ENCODE data around the gene REPS2.

REPS2 gene

GRCh38 chrX:17007134-17007768, 60.8 kb downstream of the REPS2 start:
- no peak for DNase-seq

- no peak for DNase-seq
These were observed 63.6 kb downstream of the REPS2 start for GRCh38 chrX:17009856-17010625.

DNA sequence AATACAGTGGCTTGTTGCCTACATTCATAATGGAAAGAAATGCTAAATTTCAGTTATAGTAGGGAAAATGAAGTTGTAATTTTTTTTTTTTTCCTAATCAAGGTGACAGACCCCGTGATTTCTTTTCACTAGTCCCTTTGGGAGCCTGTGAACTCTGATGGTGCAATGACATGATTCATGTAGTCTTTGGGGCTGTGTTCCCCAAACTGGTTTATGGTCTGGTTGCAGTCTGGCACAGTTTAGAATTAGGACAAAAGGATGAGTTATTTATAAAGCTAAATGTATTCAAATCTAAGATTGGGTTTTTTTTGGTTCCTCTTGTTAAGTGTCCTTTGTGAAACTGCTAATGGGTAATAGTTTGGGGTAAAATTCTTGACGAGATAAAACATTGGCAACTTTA, 66.0 kb downstream of the REPS2 start:
- DNase-seq: no peak

DNA sequence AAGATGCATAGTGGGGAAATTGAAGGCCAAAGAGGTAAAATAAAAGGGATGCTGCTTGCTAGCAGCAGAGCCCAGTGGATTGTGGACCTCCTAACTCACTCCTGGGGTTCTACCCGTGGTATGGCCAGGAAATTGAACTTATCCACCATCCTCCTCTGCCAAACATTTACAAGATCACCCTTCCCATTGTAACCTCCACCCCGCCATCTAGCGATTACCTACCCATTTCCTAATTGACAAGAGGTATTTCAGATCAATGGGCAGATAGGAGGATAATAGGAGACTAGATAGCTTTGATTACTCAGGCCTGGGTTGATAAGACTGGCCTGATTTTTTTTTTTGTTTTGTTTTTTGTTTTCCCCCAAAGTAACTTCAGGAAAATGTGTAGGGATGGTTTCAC, 67.8 kb downstream of the REPS2 start:
- DNase-seq: no peak

DNA sequence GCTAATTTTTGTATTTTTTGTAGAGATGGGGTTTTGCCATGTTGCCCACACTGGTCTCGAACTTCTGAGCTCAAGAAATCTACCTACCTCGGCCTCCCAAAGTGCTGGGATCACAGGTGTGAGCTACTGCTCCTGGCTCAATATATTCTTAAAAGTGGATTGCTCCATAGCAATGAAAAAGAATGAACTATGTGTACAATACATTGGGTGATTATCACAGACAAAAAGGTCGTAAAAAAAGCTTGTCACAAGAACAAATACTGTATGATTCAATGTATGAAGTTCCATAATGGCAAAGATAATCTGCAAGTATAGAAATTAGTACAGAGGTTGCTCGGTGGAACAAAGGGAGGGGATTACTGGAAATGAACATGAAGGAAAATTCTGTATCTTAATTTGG, 70.7 kb downstream of the REPS2 start:
- no peak for DNase-seq

DNA sequence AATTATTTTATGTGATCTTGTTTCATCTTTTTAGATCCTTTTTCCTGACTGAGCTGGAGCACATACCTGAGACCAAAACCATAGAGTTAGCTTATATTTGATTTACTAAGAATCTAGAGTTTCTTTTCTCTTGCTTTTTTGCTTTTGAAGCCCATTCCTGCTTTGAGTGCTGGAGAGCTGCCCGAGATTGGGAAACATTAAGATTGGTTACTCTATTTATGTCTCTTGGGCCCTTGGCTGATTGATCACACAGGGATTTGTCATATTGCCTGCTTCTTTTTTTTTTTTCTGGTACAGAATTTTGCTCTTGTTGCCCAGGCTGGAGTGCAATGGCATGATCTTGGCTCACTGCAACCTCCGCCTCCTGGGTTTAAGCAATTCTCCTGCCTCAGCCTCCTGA, 73.9 kb downstream of the REPS2 start:
- DNase-seq: no peak

DNA sequence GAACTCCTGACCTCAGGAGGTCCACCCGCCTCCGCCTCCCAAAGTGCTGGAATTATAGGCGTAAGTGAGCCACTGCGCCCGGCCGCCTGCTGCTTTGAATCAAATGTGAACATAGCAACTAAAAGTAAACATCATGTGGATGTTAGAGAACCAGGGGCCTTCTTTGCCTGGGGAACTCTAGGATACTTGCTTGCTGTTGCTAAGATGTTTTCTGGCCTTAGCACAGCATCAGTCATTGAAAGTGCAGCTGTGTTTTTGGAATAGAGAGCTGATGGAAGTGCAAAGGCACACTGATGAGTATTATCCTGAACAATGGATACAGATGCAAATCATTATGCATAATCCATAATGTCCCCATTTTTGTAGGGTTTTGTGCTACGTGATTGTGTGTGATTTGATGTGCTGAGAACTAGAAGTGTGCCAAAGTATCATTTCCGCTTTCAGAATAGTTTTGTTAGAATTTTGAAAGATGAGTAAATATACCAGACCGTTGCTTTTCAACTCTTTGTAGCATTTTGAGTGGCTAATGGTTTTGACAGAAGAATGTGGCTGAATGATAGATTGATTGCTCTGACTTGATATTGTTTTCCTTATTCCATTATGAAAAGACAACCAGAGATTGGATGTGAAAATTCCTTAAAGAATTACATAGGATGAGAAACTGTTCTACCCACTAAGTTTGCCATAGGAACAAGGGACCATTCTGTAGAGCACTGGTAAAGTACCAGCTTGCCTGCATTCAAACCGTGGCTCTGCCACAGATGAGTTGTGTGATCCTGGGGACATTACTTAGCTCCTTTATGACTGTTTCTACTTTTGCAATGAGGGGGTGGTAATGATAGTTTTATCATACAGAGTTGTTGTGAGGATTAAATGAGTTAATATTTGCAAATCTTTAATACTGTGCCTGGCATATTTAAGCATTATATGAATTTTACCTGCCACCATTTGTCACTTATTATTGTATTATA, 74.7 kb downstream of the REPS2 start:
- DNase-seq: no peak

DNA sequence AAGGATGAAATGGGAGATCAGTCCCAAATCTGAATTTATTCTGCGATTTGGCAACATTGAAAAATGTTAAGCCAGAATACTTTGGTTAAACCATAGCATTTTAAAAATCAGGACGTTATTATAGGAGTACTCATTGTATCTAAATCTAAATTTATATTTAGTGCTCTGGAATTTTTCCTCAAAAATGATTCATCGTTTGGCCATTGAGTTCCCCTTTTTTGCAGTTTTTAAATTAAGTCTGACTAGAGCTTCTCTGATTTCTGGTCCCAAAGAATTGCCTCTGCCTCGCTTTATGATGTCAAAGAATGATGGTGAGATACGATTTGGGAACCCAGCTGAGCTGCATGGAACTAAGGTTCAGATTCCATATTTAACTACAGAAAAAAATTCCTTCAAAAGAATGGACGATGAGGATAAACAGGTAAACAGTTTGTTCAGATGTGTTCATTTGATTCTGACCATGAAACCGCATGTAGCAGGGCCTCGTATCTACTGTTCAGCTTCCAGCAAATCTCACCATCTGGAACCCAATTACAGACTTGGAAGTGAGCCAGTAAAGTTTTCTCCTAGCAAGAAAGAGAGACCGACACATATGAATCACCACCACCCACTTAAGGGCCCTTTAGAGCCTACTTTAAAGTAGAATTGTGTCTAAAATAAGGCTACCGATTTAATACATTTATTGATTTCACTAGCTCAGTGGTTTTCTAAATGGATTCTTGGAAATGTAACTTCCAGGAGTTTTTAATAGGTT, 75.6 kb downstream of the REPS2 start:
- peak; percentile 34 for DNase-seq

GRCh38 chrX:17023661-17024060, 77.2 kb downstream of the REPS2 start:
- no peak for DNase-seq

DNA sequence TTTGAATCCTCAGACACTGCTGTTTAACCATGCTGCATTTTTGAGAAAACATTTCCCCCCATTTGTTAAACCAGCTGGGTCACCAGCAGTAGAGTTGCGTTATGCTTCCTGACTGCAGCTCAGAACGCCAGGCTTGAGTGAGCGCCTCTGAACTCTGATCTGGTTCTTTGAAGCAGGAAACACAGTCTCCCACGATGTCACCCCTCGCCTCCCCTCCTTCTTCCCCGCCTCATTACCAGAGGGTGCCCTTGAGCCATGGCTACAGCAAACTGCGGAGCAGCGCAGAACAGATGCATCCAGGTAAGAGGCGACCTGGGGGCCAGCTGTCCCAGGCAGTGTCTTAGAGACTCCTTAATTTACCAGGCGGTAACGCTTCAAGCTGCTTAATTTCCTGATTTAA, 78.4 kb downstream of the REPS2 start:
- peak; percentile 62 for DNase-seq

DNA sequence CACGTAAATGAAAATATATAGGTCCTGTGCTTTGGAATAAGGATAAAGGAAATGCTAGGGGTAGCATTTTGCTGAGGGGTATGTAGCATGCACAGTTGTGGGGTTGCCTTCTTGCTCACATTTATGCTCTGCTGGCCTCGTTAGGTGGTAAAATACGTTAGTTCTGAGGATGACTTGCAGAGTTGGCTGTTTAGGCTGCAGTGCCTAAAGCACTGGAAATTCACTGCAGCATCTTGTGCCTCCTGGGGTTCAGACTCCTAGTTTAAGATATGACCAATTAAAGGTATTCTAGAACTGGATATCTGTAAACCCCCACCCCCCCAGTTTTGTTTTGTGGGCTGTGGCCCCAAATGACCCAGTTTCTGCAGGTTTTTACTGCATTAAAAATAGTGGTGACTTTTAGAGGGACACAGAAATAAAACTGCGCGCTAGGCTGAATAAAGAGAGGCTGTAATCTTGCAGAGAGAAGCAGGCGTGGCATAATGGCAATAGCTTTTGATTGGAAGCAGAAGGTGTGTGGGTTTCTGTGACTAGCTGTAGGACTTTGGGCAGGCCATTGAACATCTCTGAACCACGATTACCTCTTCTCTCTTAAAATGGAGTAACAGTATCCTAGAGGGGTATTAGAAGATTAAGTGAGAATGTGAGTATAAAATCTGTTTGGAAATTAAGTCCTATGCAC, 79.3 kb downstream of the REPS2 start:
- DNase-seq: no peak

DNA sequence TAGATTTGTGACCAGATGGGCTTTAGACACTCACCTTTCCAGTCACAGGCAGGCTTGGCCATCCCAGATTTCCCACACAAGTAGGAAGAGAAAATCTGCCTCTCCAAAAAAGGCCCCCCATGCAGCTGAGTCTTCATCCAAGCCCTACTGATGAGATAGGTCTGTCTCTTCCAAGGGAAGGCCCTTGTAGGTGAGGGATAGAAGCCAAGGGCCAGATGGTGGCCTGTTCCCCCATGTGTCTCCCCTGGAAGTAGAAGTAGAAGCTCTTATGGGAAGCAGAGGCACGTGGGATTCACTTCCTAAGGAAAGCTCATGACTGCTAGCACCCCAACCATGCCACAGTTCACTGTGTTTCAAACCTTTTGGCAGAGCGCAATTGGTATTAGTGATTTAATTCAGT, 81.5 kb downstream of the REPS2 start:
- no peak for DNase-seq

DNA sequence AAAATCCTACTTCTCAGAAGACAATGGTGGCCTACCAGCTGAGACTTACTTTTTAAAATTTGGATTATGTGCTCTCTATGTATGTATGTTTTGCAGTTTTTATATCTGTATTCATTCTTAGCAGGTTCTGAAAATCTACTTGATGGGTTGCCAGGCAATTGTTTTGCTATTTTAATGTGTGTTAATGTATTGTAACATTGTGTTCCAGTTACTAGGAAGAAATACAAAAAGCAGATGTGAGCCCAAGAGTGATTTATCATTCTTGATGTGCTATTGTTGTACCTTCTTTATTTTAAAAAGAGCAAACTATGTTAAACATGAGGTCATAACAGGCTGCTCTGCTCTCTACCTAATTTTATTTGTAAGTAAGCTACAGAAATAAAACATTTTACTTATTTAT, 81.9 kb downstream of the REPS2 start:
- no peak for DNase-seq

DNA sequence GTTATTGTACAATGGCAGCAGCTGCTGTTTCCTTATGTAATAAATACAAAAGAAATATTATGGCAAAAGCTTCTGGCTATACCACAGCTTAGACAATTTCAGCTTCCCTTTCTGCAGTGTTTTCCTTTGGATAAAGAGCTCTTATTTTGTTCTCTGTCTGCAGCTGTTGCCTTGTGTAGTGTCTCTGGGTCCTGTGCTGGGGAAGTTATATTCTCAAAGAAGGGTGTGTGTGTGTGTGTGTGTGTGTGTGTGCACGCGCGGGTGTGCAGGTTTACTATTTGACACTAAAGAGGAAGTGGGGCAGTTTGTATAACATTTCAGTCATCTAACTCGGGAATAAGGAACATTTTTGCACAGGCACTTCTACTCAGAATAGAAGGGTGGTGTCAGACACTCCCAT, 83.6 kb downstream of the REPS2 start:
- DNase-seq: no peak

DNA sequence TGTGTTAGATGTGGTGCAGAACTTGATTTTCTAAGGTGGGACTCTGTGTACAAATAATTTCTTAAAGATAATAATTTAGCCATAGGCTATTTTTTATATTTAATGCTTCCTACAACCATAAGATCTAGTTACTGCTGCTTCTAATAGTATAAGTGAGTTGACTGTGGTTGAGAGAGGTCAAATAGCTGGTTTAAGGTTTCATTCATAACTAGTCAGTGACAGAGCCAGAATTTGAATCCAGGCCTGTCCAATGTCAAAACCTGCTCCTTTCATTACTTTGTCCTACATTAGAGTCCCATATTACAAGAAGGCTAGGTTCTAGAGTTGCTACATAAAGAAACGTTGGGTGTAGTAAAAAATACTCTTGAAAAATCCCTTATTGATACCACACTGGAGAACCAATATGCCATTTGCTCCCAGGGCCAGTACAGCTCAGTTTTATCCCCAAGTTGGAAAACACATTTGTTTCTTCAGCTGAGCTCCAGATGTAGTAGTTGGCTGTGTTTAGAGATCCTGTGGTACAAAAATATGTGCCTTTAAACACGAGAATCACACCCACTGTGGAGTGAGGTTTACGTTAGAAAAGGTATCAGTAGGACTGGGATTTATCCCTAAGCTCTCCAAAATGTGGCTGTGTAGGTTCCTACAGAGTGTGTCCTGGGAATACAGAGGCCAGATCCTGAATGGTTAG, 84.3 kb downstream of the REPS2 start:
- no peak for DNase-seq

DNA sequence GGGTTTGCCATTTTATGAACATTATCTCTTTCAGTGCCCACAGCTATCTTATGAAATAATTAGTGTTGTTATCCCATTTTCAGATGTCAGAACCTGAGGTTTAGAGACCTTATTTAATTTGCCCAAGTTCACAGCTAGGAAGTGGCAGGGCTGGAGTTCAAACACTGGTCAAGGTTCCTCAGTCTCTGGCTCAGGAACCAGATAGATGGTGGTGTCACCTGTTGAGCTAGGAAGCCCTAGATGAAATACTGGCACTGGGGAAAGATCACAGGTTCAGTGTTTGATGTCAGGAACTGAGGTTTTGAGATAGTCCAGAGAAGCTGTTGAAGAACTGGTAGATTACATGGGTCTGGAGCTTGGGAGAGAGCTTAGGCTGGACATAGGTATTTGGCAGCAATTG, 85.4 kb downstream of the REPS2 start:
- DNase-seq: no peak

GRCh38 chrX:17032351-17032750, 85.9 kb downstream of the REPS2 start:
- DNase-seq: no peak

GRCh38 chrX:17033225-17033624, 86.8 kb downstream of the REPS2 start:
- no peak for DNase-seq

- DNase-seq: no peak
These were observed 88.7 kb downstream of the REPS2 start for GRCh38 chrX:17035111-17035510.

DNA sequence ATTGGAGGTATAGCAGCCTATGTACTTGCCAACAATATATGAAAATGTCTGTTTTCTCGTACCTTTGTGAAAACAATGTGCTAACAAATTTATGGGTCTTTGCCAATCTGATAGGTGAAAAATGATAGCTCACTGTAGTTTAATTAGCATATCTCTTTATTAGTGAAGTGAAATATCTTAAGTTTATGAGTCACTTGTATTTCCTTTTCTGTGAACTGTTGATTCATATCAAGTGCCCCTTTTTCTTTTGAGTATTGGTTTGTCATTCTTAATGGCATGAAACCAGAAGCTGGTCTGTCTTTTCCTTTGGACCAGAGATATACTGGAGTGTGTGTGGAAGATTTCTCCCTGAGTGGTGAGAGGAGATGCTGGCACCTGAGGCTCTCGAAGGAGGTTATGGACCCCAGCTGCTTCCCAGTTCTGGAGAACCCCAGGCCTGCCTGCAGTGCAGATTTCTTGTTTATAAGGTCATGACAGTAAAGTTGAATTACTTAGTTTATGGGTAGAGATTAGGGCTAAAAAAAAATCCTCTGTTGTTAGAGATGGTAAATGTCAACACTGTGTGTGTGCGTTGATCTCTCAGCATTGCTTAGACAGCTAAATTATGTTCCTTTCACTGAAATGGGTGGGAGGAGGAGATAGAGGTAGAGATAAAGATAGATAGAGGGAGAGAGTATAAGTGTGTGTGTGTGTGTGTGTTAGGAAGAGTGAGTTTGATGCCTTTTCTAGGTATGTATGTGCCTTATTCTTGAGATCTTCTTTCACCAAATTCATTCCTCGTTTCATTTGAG, 89.9 kb downstream of the REPS2 start:
- DNase-seq: no peak

DNA sequence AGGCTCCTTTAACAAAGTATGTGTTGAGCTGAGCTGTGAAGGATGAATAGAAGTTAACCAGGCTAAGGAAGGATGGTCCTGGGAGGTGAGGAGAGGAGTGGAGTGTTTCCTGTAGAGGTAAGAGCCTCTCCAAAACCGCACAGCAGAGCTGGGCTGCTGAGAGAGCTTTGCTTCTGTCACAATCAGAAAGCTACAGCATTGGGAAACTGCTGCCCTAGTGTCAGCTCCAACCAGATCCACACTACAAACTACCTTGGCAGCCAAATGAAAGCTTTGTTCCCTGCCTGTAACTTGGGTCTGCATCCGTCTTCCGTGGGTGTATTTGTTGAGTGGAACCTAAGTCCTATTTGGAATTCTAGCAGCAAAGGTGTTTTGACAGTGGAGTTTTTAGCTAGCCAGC, 91.8 kb downstream of the REPS2 start:
- DNase-seq: no peak
